ENCODE measurements around the gene TK1.
A peak's percentile ranks its signal among the peaks of the same experiment; 100 is the strongest.
"Not testable (repeated sequence)": the region's sequence is repeated elsewhere in the genome, so short reads cannot be mapped to it uniquely, and the experiment has no call there.

The TK1 gene

GRCh38 chr17:78186692-78187595, at the start of gene TK1, which contains the start of gene AFMID:
TK1 (minus strand) TSS chr17:78187052; CDS start chr17:78186994, 58 bp downstream.
AFMID (plus strand) TSS chr17:78187362; CDS start chr17:78187371, 9 bp downstream.
- DNase-seq (ENCODE audit: low read depth): peak; percentile 71

GRCh38 chr17:78235885-78236284, 49.0 kb upstream of the TK1 start:
- no peak for DNase-seq (ENCODE audit: low read depth)

GRCh38 chr17:78235022-78235421, 48.2 kb upstream of the TK1 start:
- not testable (repeated sequence) for DNase-seq (ENCODE audit: low read depth)

- no peak for DNase-seq (ENCODE audit: low read depth)
Measured at GRCh38 chr17:78234261-78234865, 47.5 kb upstream of the TK1 start.

- DNase-seq (ENCODE audit: low read depth): no peak
Measured at GRCh38 chr17:78233678-78234077, 46.8 kb upstream of the TK1 start.

- no peak for DNase-seq (ENCODE audit: low read depth)
Measured at GRCh38 chr17:78232859-78233173, 46.0 kb upstream of the TK1 start.

- DNase-seq (ENCODE audit: low read depth): no peak
Measured at GRCh38 chr17:78231991-78232858, 45.4 kb upstream of the TK1 start.

- DNase-seq (ENCODE audit: low read depth): no peak
Measured at GRCh38 chr17:78230996-78231935, 44.4 kb upstream of the TK1 start, which contains the start of gene TMEM235. TMEM235 (plus strand) TSS chr17:78231631; CDS start chr17:78232024, 393 bp downstream.

GRCh38 chr17:78230252-78230962, 43.6 kb upstream of the TK1 start:
- DNase-seq (ENCODE audit: low read depth): no peak

GRCh38 chr17:78228176-78228575, 41.3 kb upstream of the TK1 start:
- DNase-seq (ENCODE audit: low read depth): no peak

- DNase-seq (ENCODE audit: low read depth): no peak
Measured at GRCh38 chr17:78227455-78227916, 40.6 kb upstream of the TK1 start.

GRCh38 chr17:78226759-78227454, 40.1 kb upstream of the TK1 start:
- DNase-seq (ENCODE audit: low read depth): no peak

GRCh38 chr17:78226055-78226758, 39.4 kb upstream of the TK1 start:
- DNase-seq (ENCODE audit: low read depth): no peak

GRCh38 chr17:78225088-78225865, 38.4 kb upstream of the TK1 start:
- DNase-seq (ENCODE audit: low read depth): no peak

GRCh38 chr17:78224231-78225087, 37.6 kb upstream of the TK1 start:
- DNase-seq (ENCODE audit: low read depth): no peak

GRCh38 chr17:78223765-78224164, 36.9 kb upstream of the TK1 start:
- no peak for DNase-seq (ENCODE audit: low read depth)

- no peak for DNase-seq (ENCODE audit: low read depth)
Measured at GRCh38 chr17:78223061-78223460, 36.2 kb upstream of the TK1 start.

All from HS-27A (cell line).